Esophagus squamous epithelium (tissue), 5 donors: ENCODE data around the gene CADM1. TPM values are rescaled to one million over a fixed set of nuclear protein-coding genes. Genes with fewer than 3 reads are reported as not detected.

Experiments
- DNase-seq: peaks from one replicate; lab custom pipeline; 2025; lab: John Stamatoyannopoulos, UW
- H3K27ac ChIP-seq, 4 donors: fragments of 200-600 bp; sonication (generic); one replicate each; pipeline ENCODE4 v1.5.1; 2016 to 2019; ENCODE audit warnings: mild to moderate bottlenecking in 1 of 4
- H3K27me3 ChIP-seq, 4 donors: fragments of 200-600 bp; sonication (generic); 1 replicate in 3 of 4; 2 replicates in 1 of 4; pipeline versions ENCODE4 v1.5.1 to v1.6.0; 2017 to 2021; ENCODE audit warnings: antibody characterized with exemption in 1 of 4
- H3K36me3 ChIP-seq, 3 donors: fragments of 200-600 bp; sonication (generic); one replicate each; pipeline ENCODE4 v1.5.1; 2016 to 2019
- H3K4me1 ChIP-seq, 3 donors: fragments of 200-600 bp; sonication (generic); one replicate each; pipeline ENCODE4 v1.5.1; 2017 to 2019
- H3K4me3 ChIP-seq, 4 donors: fragments of 200-600 bp; sonication (generic); 1 replicate in 3 of 4; 2 replicates in 1 of 4; pipeline ENCODE4 v1.5.1; 2016 to 2019; ENCODE audit warnings: mild to moderate bottlenecking in 2 of 4, moderate library complexity in 1 of 4
- H3K9me3 ChIP-seq, 3 donors: fragments of 200-600 bp; sonication (generic); one replicate each; pipeline ENCODE4 v1.5.1; 2016 to 2019
- CTCF ChIP-seq, 6 experiments: fragments of 450-650 bp in 4 of 6; fragments of 200-600 bp in 2 of 6; sonication (generic) in 2 of 6; IDR thresholded peaks; one replicate each; pipeline ENCODE4 v1.5.1; 2016 to 2019; ENCODE audit warnings: antibody characterized with exemption in 6 of 6, mild to moderate bottlenecking in 4 of 6, moderate library complexity in 4 of 6
- POLR2A ChIP-seq, 4 donors: fragments of 450-650 bp; IDR thresholded peaks; one replicate each; pipeline ENCODE4 v1.6.1; 2017; ENCODE audit warnings: antibody characterized with exemption in 4 of 4, mild to moderate bottlenecking in 4 of 4, moderate library complexity in 3 of 4
- WGBS, 2 donors: methylation state at CpG; one replicate each; pipeline ENCODE4 v1.1.5; 2018; 5-methylcytosine and 5-hydroxymethylcytosine counted together
- intact Hi-C: fragments of 100-400 bp; cut with DNase I; formaldehyde crosslinking; loops from one replicate; pipeline ENCODE4 v1.15.0; 2022
- total RNA-seq, 4 donors: library from RNA; depleted of rRNA; stranded (reverse); fragments of >200 nt; gene quantifications; one replicate each; pipeline ENCODE4 v1.1.0, GENCODE V29; 2016
- donor health status: DM: yes; HTN: yes; CAD: no.

The CADM1 gene
- total RNA-seq, 4 donors from 2014 or later, result 1.7 to 15.1 (median 8.3) TPM

- H3K27ac ChIP-seq, result no peak overlapping the region
- H3K4me3 ChIP-seq, result no peak overlapping the region
- TF ChIP-seq CTCF (IDR thresholded peaks at IDR 0.05), result no peak
- no peak for TF ChIP-seq POLR2A (IDR thresholded peaks at IDR 0.05)
- H3K27me3 ChIP-seq, result no peaks in the 10 kb centered on the region
- H3K4me1 ChIP-seq, result no peaks in the 10 kb centered on the region
- no peak for DNase-seq
- 80 to 92% methylated on average over 6 of the region's 6 CpGs for WGBS, 2 donors
- H3K9me3 ChIP-seq, result no peaks in the 10 kb centered on the region
- intact Hi-C loops, result no loop called here
- no peaks in the 10 kb centered on the region for H3K36me3 ChIP-seq
These were observed 216.9 kb downstream of the CADM1 start for GRCh38 chr11:115287266-115287665.

GRCh38 chr11:115286614-115287013, 217.6 kb downstream of the CADM1 start:
- H3K36me3 ChIP-seq, result no peaks in the 10 kb centered on the region
- DNase-seq, result no peak
- H3K4me3 ChIP-seq, result no peak overlapping the region
- no peak overlapping the region for H3K27ac ChIP-seq
- TF ChIP-seq POLR2A (IDR thresholded peaks at IDR 0.05), result no peak
- TF ChIP-seq CTCF (IDR thresholded peaks at IDR 0.05), result no peak
- no peaks in the 10 kb centered on the region for H3K27me3 ChIP-seq
- no peaks in the 10 kb centered on the region for H3K4me1 ChIP-seq
- intact Hi-C loops, result no loop called here
- no peaks in the 10 kb centered on the region for H3K9me3 ChIP-seq
- WGBS, 2 donors, result 63 to 73% methylated on average over 3 of the region's 3 CpGs

- Histone ChIP-seq H3K27ac (no peak overlapping the region), H3K36me3 (no peaks in the 10 kb centered on the region), H3K9me3 (no peaks in the 10 kb centered on the region), H3K27me3 (no peaks in the 10 kb centered on the region), H3K4me1 (no peaks in the 10 kb centered on the region), H3K4me3 (no peak overlapping the region)
- WGBS, 2 donors, result 58 to 65% methylated on average over 4 of the region's 4 CpGs
- DNase-seq, result no peak
- intact Hi-C loops, result no loop called here
- TF ChIP-seq POLR2A (IDR thresholded peaks at IDR 0.05) (no peak), CTCF (IDR thresholded peaks at IDR 0.05) (no peak)
These were observed 219.4 kb downstream of the CADM1 start for GRCh38 chr11:115284773-115285172.

- H3K27me3 ChIP-seq, result no peaks in the 10 kb centered on the region
- TF ChIP-seq CTCF (IDR thresholded peaks at IDR 0.05) (no peak), POLR2A (IDR thresholded peaks at IDR 0.05) (no peak)
- 83 to 94% methylated on average over 4 of the region's 4 CpGs for WGBS, 2 donors
These were observed 221.3 kb downstream of the CADM1 start for GRCh38 chr11:115282923-115283322.

GRCh38 chr11:115280775-115281174, 223.4 kb downstream of the CADM1 start:
- Histone ChIP-seq H3K4me1 (no peaks in the 10 kb centered on the region), H3K36me3 (no peaks in the 10 kb centered on the region), H3K27ac (no peak overlapping the region), H3K4me3 (no peak overlapping the region), H3K27me3 (no peaks in the 10 kb centered on the region), H3K9me3 (no peaks in the 10 kb centered on the region)
- WGBS, 2 donors, result 66 to 84% methylated on average over 5 of the region's 5 CpGs
- no peak for DNase-seq
- intact Hi-C loops, result no loop called here
- TF ChIP-seq POLR2A (IDR thresholded peaks at IDR 0.05), result no peak
- no peak for TF ChIP-seq CTCF (IDR thresholded peaks at IDR 0.05)

More at GRCh38 chr11:115282923-115283322, 221.3 kb downstream of the CADM1 start:
- H3K9me3 ChIP-seq, result no peaks in the 10 kb centered on the region
- H3K27ac ChIP-seq, result no peak overlapping the region
- DNase-seq, result no peak
- no peaks in the 10 kb centered on the region for H3K36me3 ChIP-seq
- H3K4me1 ChIP-seq, result no peaks in the 10 kb centered on the region
- H3K4me3 ChIP-seq, result no peak overlapping the region
- intact Hi-C loops, result no loop called here
